GM19025 (cell line): ENCODE measurements around the gene PPM1F.

ENCODE experiments used
- ATAC-seq: cut with Tn5 transposase; IDR thresholded peaks from one replicate; pipeline ENCODE4 v1.9.1; 2021; ENCODE audit warnings: mild to moderate bottlenecking, low read depth, moderate library complexity; ENCODE audit not compliant: unreplicated experiment

Gene PPM1F

GRCh38 chr22:21961886-21962654, 9.4 kb upstream of the PPM1F start:
- no peak for ATAC-seq

DNA sequence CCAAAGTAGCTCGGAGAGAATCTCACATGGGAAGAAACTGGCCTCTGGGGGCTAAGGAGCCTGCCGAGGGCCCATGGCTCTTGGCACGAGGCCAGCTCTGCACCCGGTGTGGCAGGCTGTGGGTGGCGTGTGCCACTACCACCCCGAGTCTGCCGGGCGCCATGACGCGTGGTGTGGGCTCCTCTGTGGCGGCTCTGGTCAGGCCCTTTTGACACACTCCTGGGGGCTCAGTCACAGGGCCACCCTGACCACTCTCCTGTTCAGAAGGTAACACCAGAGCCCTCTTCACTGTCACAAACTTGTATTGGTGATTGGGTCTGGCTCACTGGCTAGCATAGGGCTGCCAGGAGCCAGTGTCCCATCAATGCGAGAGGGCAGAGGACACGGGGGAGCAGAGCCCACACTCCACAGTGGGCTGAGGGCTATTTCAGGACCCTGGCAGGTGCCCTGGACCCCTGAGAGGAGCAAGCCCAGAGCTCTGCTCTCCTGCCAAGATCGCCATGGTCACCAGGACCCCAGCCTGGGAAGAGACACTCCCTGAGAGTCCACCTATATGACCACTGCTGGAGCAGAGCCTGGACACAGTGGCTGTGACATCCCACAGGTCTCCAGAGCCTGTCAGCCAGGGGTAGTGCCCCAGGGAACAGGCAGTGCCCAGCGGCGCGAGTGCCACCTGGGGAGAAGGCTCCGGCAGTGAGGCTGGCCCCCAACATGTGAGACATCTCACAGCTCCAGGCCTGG, 8.6 kb upstream of the PPM1F start:
- ATAC-seq = no peak

GRCh38 chr22:21960200-21961126, 7.8 kb upstream of the PPM1F start:
- no peak for ATAC-seq

DNA sequence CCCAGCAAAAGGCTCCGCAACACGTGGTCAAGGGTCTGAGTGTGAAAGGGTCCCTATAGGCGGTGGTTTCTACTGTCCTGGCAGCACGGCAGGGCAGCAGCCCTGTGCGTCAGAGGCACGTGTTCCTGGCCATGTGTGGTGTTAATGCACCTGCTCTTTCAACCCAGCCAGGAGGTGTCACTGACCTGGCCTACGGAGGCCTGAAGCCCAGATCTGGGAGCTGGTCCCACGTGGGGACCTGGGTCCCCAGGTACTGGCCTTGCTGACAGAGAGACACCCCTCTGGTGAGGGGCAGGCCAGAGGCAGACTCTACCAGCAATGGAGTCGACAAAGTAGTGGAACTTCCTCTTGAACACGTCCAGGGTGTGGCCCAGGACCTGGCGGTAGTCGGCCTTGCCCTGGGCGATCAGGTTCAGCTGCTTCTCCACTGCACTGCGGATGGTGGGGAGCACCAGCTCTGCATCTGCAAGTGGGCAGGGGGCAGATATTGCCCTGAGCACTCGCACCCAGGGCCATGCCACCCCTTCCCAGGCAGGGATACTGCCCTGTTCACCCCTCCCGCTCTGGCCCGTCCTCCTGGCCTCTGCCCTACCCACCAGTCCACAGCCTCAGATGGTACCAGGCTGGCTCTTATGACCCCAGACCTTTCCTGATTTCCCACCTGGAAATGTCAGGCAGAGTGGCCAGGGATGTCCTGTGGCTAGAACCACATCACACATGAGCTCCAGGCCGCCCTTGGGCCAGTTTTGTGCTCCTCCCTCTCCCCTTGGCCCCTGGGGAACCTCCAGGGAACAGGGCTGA, 6.8 kb upstream of the PPM1F start:
- ATAC-seq = no peak

- ATAC-seq = no peak
Measured at GRCh38 chr22:21958360-21959273, 6.0 kb upstream of the PPM1F start.

- no peak for ATAC-seq
Measured at GRCh38 chr22:21951931-21952465, 650 bp downstream of the PPM1F start.

DNA sequence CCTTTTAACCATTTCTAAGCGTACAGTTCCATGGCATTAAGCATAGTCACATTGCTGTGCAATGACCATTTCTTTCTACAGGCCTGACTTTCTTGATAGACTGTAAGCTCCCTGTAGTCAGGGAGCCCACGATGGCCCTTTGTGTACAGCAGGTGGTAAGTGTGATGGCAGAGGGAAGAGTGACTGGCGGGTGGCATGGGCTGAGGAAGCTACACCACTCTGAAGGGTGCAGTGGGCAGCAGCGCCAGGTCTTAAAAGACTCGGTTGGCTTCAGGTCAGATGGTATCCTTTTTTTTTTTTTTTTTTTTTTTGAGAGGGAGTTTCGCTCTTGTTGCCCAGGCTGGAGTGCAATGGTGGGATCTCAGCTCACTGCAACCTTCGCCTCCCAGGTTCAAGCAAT, 1.6 kb downstream of the PPM1F start:
- ATAC-seq = no peak

DNA sequence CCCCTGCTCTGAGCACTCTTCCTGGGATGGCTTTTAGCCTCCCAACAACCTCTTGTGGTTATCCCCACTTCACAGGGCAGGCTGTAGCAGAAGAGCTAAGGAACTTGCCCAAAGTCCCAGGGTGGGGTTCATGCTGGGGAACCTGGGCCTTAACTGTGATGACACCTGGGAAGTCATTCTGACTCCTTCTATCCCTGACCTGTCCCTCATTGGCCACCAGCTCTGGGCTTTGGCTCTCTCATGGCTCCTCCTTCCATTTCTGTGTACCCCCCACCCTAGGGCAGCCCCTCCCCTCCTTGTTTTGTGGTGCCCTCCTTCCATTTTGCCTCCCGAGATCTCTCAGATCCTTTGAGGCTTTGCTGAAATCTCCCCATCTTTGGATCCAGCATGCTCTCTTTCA, 2.7 kb downstream of the PPM1F start:
- ATAC-seq = no peak

- no peak for ATAC-seq
Measured at GRCh38 chr22:21949569-21949918, 3.1 kb downstream of the PPM1F start.

DNA sequence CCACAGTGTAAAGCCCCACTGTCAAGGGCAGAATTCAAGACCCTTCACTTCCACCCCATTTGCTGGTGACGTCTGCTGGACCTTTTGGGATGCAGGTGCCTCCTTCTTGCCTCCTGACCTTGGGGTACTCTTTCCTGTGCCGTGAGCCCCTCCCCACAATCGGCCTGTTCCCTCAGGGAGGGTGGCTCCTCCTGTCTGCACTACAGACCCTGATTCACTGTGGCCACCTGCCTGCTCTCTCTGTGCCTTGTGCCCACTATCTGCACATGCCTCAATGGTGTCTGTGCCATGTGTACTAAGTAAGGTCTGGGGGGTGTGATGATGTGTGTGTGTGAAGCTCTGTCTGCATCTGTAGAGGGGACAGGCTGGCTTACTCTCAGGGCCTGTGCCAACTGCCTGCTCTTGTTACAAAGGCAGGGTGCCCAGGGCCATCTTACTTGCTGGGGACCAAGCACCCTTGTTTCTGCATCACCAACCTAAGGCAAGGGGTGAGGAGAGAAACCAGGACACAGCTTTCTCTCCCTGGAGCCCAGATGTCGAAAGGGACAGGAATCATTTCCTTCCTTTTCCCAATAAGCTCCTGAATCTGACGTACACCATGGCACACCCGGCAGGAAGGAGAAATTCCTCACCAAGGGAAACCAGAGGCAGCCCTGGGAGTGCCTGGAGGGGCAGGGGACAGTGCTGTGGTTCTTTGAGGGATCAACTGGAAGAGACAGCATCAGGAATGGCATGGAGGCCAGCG, 3.7 kb downstream of the PPM1F start:
- ATAC-seq = no peak

DNA sequence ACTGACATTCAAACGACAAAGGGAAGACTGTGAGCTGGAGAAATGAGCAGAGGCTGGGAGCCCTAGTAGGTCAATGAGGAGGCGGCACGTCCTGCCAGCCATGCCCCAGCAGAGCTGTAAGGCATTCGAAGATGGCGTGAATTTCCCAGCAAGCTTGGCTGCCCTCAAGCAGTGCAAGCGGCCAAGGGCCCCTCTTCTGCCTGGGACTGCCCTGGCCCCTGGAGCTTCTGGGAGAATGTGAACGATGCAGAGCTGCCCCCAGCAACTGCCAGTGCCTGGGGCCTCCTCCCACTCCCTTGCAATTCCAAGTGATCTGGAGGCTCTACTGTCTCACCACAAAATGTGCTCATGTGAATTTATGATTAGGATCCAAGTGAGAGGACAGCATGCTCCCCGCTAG, 4.3 kb downstream of the PPM1F start:
- no peak for ATAC-seq

- no peak for ATAC-seq
Measured at GRCh38 chr22:21947040-21948014, 5.3 kb downstream of the PPM1F start.

DNA sequence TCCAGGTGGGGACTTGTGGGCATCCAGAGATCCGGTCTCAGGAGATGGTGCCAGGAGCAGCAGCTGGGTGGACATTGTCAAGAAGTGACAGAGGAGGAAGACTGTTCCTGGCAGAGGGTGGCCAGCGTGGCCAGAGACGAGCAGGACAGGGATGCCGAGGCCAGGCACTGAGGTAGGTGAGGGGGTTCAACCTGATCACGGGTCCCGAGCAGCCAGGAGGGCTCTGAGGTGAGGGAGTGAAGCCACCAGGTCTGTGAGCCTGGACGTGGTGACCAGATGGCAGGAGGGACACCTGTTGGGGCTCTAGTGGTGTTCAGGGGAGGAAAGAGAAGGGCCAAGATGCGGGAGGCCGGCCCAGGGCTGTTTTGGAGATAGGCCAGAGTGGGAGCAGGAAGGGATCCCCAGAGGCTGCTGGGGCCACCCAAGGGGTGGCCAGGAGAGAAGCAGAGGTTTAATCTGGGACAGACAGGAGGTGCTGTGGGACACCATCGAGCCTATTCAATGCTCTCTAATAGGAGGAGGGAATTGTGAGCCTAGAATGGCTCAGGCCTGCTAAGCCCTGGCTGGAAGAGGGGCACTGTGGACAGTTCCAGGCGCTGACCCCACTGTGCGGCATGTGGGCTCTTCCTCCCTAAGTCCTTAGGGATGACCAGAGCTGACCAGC, 6.3 kb downstream of the PPM1F start:
- no peak for ATAC-seq

DNA sequence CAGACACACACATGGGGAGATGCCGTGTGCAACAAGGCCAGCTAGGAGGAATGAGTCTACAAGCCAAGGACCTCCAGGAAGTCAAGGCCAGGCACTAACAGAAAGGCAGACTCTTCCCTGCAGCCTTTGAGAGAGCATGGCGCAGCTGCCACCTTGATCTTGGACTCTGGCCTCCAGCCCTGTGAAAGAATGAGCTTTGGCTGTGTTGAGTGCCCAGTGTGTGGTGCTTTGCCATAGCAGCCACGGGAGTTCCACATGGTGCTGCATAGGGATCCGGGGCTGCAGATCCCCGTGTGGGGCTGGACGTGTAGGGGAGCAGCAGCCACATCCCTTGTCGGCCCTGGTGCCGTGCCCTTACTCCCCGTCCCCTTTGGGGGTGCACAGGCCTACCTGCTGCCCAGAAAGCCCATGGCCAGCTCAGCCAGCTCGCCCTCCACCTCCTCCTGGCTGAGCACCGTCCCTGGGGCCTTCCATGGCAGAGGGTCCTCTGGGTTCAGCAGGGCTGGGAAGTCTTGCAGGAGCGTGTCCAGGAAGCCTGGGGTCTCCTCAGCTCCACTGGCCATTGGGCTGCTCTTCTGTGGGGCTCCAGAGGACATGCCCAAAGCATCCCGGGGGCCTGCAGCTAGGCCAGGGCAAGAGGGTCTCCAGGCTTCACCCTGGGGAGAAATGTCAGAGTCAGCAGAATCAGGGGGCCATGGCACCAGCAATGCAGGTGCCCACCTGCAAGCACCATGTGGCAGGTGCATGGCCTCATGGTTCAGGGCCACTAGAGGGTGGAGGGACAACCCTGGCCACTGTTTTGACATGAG, 7.0 kb downstream of the PPM1F start:
- ATAC-seq = no peak

GRCh38 chr22:21944871-21945270, 7.8 kb downstream of the PPM1F start:
- no peak for ATAC-seq
